Keratinocyte (primary cell): ENCODE data around the gene OSTN. TPM values are rescaled to one million over a fixed set of nuclear protein-coding genes. Genes with fewer than 3 reads are reported as not detected.

Source experiments
- DNase-seq: peaks from one replicate; pipeline ENCODE4 v3.0.0-alpha.2; 2011; ENCODE audit warnings: low read depth, missing footprints, low spot score
- FAIRE-seq: peaks from 2 replicates; lab custom pipeline; 2011; peaks lifted over from hg19 to GRCh38; lab: Jason Lieb, UNC
- H2AFZ ChIP-seq: 2 replicates; pipeline ENCODE4 v1.6.0; 2012; ENCODE audit warnings: low read length, control low read depth, inconsistent platforms; ENCODE audit not compliant: control insufficient read depth
- H3K27ac ChIP-seq: 2 replicates; pipeline ENCODE4 v1.5.1; 2011; ENCODE audit warnings: low read length; ENCODE audit not compliant: control insufficient read depth, insufficient read depth
- H3K27me3 ChIP-seq: 3 replicates; pipeline ENCODE4 v1.6.0; 2011; ENCODE audit warnings: low read length; ENCODE audit not compliant: control insufficient read depth, insufficient read depth; ENCODE audit errors: extremely low read depth
- H3K36me3 ChIP-seq, 2 experiments: 2 replicates in 1 of 2; 3 replicates in 1 of 2; pipeline ENCODE4 v1.5.1; 2011; ENCODE audit warnings: low read length in 2 of 2, mild to moderate bottlenecking in 1 of 2; ENCODE audit not compliant: control insufficient read depth in 2 of 2, insufficient read depth in 2 of 2; ENCODE audit errors: extremely low read depth in 1 of 2
- H3K4me1 ChIP-seq: 3 replicates; pipeline ENCODE4 v1.5.1; 2011; ENCODE audit warnings: low read length; ENCODE audit not compliant: control insufficient read depth, insufficient read depth; ENCODE audit errors: extremely low read depth
- H3K4me2 ChIP-seq: 3 replicates; pipeline ENCODE4 v1.6.0; 2011; ENCODE audit warnings: low read depth, low read length; ENCODE audit not compliant: control insufficient read depth, insufficient read depth; ENCODE audit errors: extremely low read depth
- H3K4me3 ChIP-seq, 3 experiments: fragments of 200-600 bp in 1 of 3; sonication (generic) in 1 of 3; 2 replicates in 2 of 3; 3 replicates in 1 of 3; pipeline ENCODE4 v1.5.1; 2011 to 2016; ENCODE audit warnings: low read length in 3 of 3, mild to moderate bottlenecking in 3 of 3, control low read depth in 2 of 3, inconsistent platforms in 1 of 3, low read depth in 1 of 3, mixed read lengths in 1 of 3, mixed run types in 1 of 3, moderate library complexity in 1 of 3; ENCODE audit not compliant: control insufficient read depth in 2 of 3, insufficient read depth in 2 of 3; ENCODE audit errors: extremely low read depth in 1 of 3
- H3K79me2 ChIP-seq: 2 replicates; pipeline ENCODE4 v1.6.0; 2012; ENCODE audit warnings: low read length; ENCODE audit not compliant: control insufficient read depth, insufficient read depth
- H3K9ac ChIP-seq: 3 replicates; pipeline ENCODE4 v1.6.0; 2011; ENCODE audit warnings: low read length; ENCODE audit not compliant: control insufficient read depth, insufficient read depth; ENCODE audit errors: extremely low read depth
- H3K9me1 ChIP-seq: 3 replicates; pipeline ENCODE4 v1.6.0; 2011; ENCODE audit warnings: low read length; ENCODE audit not compliant: control insufficient read depth, insufficient read depth; ENCODE audit errors: extremely low read depth
- H3K9me3 ChIP-seq: 2 replicates; pipeline ENCODE4 v1.5.1; 2012; ENCODE audit warnings: low read depth, low read length; ENCODE audit not compliant: control insufficient read depth
- H4K20me1 ChIP-seq: 3 replicates; pipeline ENCODE4 v1.6.0; 2011; ENCODE audit warnings: low read length; ENCODE audit not compliant: control insufficient read depth, insufficient read depth; ENCODE audit errors: extremely low read depth
- CTCF ChIP-seq, 3 experiments: IDR thresholded peaks in 1 of 3; conservative IDR thresholded peaks in 1 of 3; optimal IDR thresholded peaks in 1 of 3; 2 replicates in 2 of 3; 3 replicates in 1 of 3; pipeline versions ENCODE3 to v1.5.1; 2011; ENCODE audit warnings: low read length in 3 of 3, mild to moderate bottlenecking in 3 of 3, moderate library complexity in 2 of 3, control low read depth in 1 of 3, inconsistent platforms in 1 of 3; ENCODE audit not compliant: insufficient read depth in 2 of 3; ENCODE audit errors: extremely low read depth in 1 of 3
- EZH2 ChIP-seq: IDR thresholded peaks from one replicate; pipeline ENCODE4 v1.6.1; 2012; ENCODE audit warnings: inconsistent platforms, mild to moderate bottlenecking, low read length, moderate library complexity
- dilution Hi-C: fragments of 300-500 bp; cut with MboI; formaldehyde crosslinking; loops from one replicate; pipeline ENCODE4 v1.7.0; 2020; ENCODE audit warnings: low sequenced_read_pairs; ENCODE audit not compliant: extremely low pct_ligation_motif_present
- polyA plus RNA-seq, 5 experiments: library from polyadenylated mRNA; depleted of rRNA in 3 of 5; stranded (reverse) in 3 of 5; stranded (forward) in 1 of 5; unstranded in 1 of 5; fragments of >200 nt; gene quantifications; 1 replicate in 1 of 5; 2 replicates in 3 of 5; 3 replicates in 1 of 5; pipeline versions ENCODE4 v1.2.1 to v1.2.3, GENCODE V29; 2011 to 2012; ENCODE audit warnings: missing spikeins in 2 of 5, low read depth in 1 of 5, low replicate concordance in 1 of 5

The OSTN gene
- polyA plus RNA-seq, 1 donor (not counting 4 experiments of a cell fraction or from before 2014, with no cell fraction given): not detected

- H3K27me3 ChIP-seq: no peaks in the 10 kb centered on the region
- H3K36me3 ChIP-seq: no peaks in the 10 kb centered on the region
- H4K20me1 ChIP-seq: no peaks in the 10 kb centered on the region
- DNase-seq (no peak), FAIRE-seq (no peak)
- dilution Hi-C loops: no loop called here
- no peak overlapping the region for H3K27ac ChIP-seq
- no peak overlapping the region for H3K9ac ChIP-seq
- TF ChIP-seq CTCF (optimal IDR thresholded peaks at IDR 0.05 in 1 of 3, IDR thresholded peaks at IDR 0.05 in 1 of 3, conservative IDR thresholded peaks at IDR 0.05 in 1 of 3; ENCODE audit: extremely low read depth in 1 of 3, insufficient read depth in 2 of 3, low read length in 3 of 3) (no peak), EZH2 (no peak)
- H3K79me2 ChIP-seq: no peaks in the 10 kb centered on the region
- no peaks in the 10 kb centered on the region for H3K9me1 ChIP-seq
- H3K9me3 ChIP-seq: no peaks in the 10 kb centered on the region
- no peak overlapping the region for H2AFZ ChIP-seq
- no peak overlapping the region for H3K4me2 ChIP-seq
- no peaks in the 10 kb centered on the region for H3K4me1 ChIP-seq
- H3K4me3 ChIP-seq: no peak overlapping the region
Observed at GRCh38 chr3:191257286-191257685, 58.2 kb downstream of the OSTN start.

- Histone ChIP-seq H3K9me1 (no peaks in the 10 kb centered on the region), H3K9ac (no peak overlapping the region), H3K36me3 (no peaks in the 10 kb centered on the region), H3K4me3 (no peak overlapping the region), H3K27me3 (no peaks in the 10 kb centered on the region), H3K79me2 (no peaks in the 10 kb centered on the region), H4K20me1 (no peaks in the 10 kb centered on the region), H3K27ac (no peak overlapping the region), H3K4me1 (no peaks in the 10 kb centered on the region), H3K9me3 (no peaks in the 10 kb centered on the region), H2AFZ (no peak overlapping the region), H3K4me2 (no peak overlapping the region)
- FAIRE-seq: no peak
- no peak for DNase-seq
- dilution Hi-C loops: no loop called here
- TF ChIP-seq EZH2 (no peak), CTCF (optimal IDR thresholded peaks at IDR 0.05 in 1 of 3, IDR thresholded peaks at IDR 0.05 in 1 of 3, conservative IDR thresholded peaks at IDR 0.05 in 1 of 3; ENCODE audit: extremely low read depth in 1 of 3, insufficient read depth in 2 of 3, low read length in 3 of 3) (no peak)
Observed at GRCh38 chr3:191259486-191259885, 60.4 kb downstream of the OSTN start.
